ENCODE results near the gene PPFIA4. TPM values are rescaled to one million over a fixed set of nuclear protein-coding genes. Genes with fewer than 3 reads are reported as not detected.

PPFIA4 gene
- total and polyA plus RNA-seq, 12 donors: 8.1 to 60.6 (median 29.9) TPM

GRCh38 chr1:203049576-203050180, 23.4 kb downstream of the PPFIA4 start:
- no peaks in the 10 kb centered on the region for H3K9me3 ChIP-seq
- DNase-seq: no peak
- H3K4me1 ChIP-seq: peaks cover 0 to 19% (median 10%) of the 10 kb centered on the region in 9 donors
- no peak for TF ChIP-seq CTCF (IDR thresholded peaks at IDR 0.05)
- ATAC-seq: no peak
- no peak overlapping the region for H3K4me3 ChIP-seq
- H3K27ac ChIP-seq: no peak overlapping the region
- H3K36me3 ChIP-seq: peaks cover 0 to 32% (median 0%) of the 10 kb centered on the region in 9 donors
- intact Hi-C loops (cut with DNase I): no loop called here
- WGBS, 2 donors: 83 to 90% methylated on average over 14 of the region's 14 CpGs
- no peaks in the 10 kb centered on the region for H3K27me3 ChIP-seq

DNA sequence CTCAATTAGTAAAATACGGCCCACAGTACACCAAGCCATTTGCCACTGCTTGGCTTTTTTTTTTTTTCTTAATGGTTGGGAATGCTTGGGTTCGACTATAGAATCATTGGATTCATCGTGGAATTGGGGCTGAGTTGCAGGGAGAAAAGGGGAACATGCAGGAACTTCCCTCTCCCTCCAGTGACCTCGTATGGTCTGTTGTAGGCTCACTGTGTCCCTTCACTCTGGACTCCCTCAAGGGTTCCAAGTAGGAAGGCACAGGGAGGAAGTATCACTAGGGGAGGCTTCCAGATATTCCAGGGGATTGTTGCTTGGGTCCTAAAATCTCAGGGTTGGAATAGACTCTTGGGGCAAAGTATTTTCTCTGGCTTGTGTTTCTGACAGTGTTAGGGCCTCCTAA, 24.5 kb downstream of the PPFIA4 start:
- intact Hi-C loops (cut with DNase I): no loop called here
- peaks cover 0 to 19% (median 10%) of the 10 kb centered on the region in 9 donors for H3K4me1 ChIP-seq
- H3K27ac ChIP-seq: no peak overlapping the region
- no peak overlapping the region for H3K4me3 ChIP-seq
- WGBS, 2 donors: 86 to 93% methylated on average over 4 of the region's 4 CpGs
- TF ChIP-seq CTCF (IDR thresholded peaks at IDR 0.05): no peak
- ATAC-seq (no peak), DNase-seq (no peak)
- peaks cover 0 to 32% (median 0%) of the 10 kb centered on the region in 9 donors for H3K36me3 ChIP-seq
- no peaks in the 10 kb centered on the region for H3K27me3 ChIP-seq
- no peaks in the 10 kb centered on the region for H3K9me3 ChIP-seq

GRCh38 chr1:203051841-203052324, 25.6 kb downstream of the PPFIA4 start:
- no peak for TF ChIP-seq CTCF (IDR thresholded peaks at IDR 0.05)
- H3K27ac ChIP-seq: no peak overlapping the region
- peaks cover 0 to 29% (median 0%) of the 10 kb centered on the region in 9 donors for H3K36me3 ChIP-seq
- 52 to 63% methylated on average over 20 of the region's 20 CpGs for WGBS, 2 donors
- peaks cover 0 to 13% (median 6%) of the 10 kb centered on the region in 9 donors for H3K4me1 ChIP-seq
- H3K4me3 ChIP-seq: no peak overlapping the region
- intact Hi-C loops (cut with DNase I): no loop called here
- no peaks in the 10 kb centered on the region for H3K27me3 ChIP-seq
- ATAC-seq (no peak), DNase-seq (no peak)
- H3K9me3 ChIP-seq: no peaks in the 10 kb centered on the region

DNA sequence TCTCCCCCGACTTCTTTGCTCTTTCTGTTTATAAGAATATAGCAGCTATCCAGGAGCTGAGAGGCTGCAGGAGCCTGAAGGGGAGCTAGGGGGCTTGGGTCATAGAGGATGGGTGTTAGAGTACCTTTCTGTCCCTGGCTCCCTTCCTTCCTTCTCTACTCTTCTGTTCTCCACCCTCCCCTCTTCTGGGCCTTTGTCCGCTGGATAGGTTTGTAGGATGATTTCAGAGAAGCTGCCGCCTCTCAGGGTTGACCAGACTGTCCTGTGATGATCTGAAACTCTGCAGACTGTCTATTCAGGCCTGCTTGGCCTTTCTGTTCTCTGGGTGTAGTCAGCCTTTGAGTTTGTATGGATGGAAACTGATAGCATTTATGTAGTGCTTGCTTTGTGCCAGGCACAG, 26.3 kb downstream of the PPFIA4 start:
- peaks cover 0 to 24% (median 0%) of the 10 kb centered on the region in 9 donors for H3K36me3 ChIP-seq
- intact Hi-C loops (cut with DNase I): no loop called here
- no peaks in the 10 kb centered on the region for H3K9me3 ChIP-seq
- no peak for DNase-seq
- no peak for ATAC-seq
- WGBS, 2 donors: 90% methylated on average over 3 of the region's 3 CpGs
- H3K4me1 ChIP-seq: peaks cover 0 to 14% (median 6%) of the 10 kb centered on the region in 9 donors
- no peak for TF ChIP-seq CTCF (IDR thresholded peaks at IDR 0.05)
- H3K27me3 ChIP-seq: no peaks in the 10 kb centered on the region
- H3K27ac ChIP-seq: no peak overlapping the region
- H3K4me3 ChIP-seq: no peak overlapping the region
